SK-N-SH (cell line): Measurements from ENCODE around the gene OS9.

ENCODE experiments used
- CTCF ChIP-seq: fragments of 200-600 bp; sonication (generic); IDR thresholded peaks from 2 replicates; pipeline ENCODE4 v1.6.1; 2017; ENCODE audit warnings: antibody characterized with exemption, mild to moderate bottlenecking, moderate library complexity
- FOSL2 ChIP-seq: IDR thresholded peaks from 2 replicates; pipeline ENCODE4 v1.4.0; 2012; ENCODE audit warnings: low read depth, mild to moderate bottlenecking, moderate library complexity, borderline replicate concordance
- GATA2 ChIP-seq: sonication (generic); formaldehyde crosslinking; IDR thresholded peaks from 2 replicates; pipeline ENCODE4 v1.5.0; 2020; ENCODE audit warnings: mild to moderate bottlenecking, missing genetic modification reagents
- JUND ChIP-seq: IDR thresholded peaks from 2 replicates; pipeline ENCODE4 v1.4.0; 2012
- MAX ChIP-seq: IDR thresholded peaks from 2 replicates; pipeline ENCODE4 v1.4.0; 2012; ENCODE audit warnings: low read depth
- NRF1 ChIP-seq: IDR thresholded peaks from 2 replicates; pipeline ENCODE4 v1.6.1; 2012; ENCODE audit warnings: low read depth, mild to moderate bottlenecking, low read length
- POLR2AphosphoS5 ChIP-seq: IDR thresholded peaks from 2 replicates; pipeline ENCODE4 v1.6.1; 2012; ENCODE audit warnings: low read depth, low read length
- RFX5 ChIP-seq: IDR thresholded peaks from 2 replicates; pipeline ENCODE4 v1.6.1; 2012; ENCODE audit warnings: mild to moderate bottlenecking, improper control_type of control experiment, low read length
- RXRA ChIP-seq: IDR thresholded peaks from 2 replicates; pipeline ENCODE4 v1.4.0; 2012; ENCODE audit warnings: low read depth, mild to moderate bottlenecking, borderline replicate concordance
- SIN3A ChIP-seq: IDR thresholded peaks from 2 replicates; pipeline ENCODE4 v1.6.1; 2012; ENCODE audit warnings: low read depth, mild to moderate bottlenecking, low read length, moderate library complexity, borderline replicate concordance
- USF1 ChIP-seq: IDR thresholded peaks from 2 replicates; pipeline ENCODE4 v1.4.0; 2012; ENCODE audit warnings: low read depth, borderline replicate concordance
- USF2 ChIP-seq: fragments of 150-350 bp; IDR thresholded peaks from 2 replicates; pipeline ENCODE4 v1.6.1; 2017; ENCODE audit warnings: antibody characterized with exemption, low read length, low read depth, borderline replicate concordance

- no peak for TF ChIP-seq CTCF
- TF ChIP-seq SIN3A: no peak
- no peak for TF ChIP-seq RXRA
- TF ChIP-seq USF1: no peak
- TF ChIP-seq POLR2AphosphoS5: no peak
- no peak for TF ChIP-seq FOSL2
- no peak for TF ChIP-seq RFX5
- no peak for TF ChIP-seq NRF1
- no peak for TF ChIP-seq MAX
- no peak for TF ChIP-seq GATA2 (CRISPR knock-in tag)
- no peak for TF ChIP-seq USF2
- TF ChIP-seq JUND: no peak
These were observed 23.2 kb downstream of the OS9 start for GRCh38 chr12:57717131-57717530.
